Gastrocnemius medialis (tissue), 4 donors: ENCODE measurements around the gene FMN2.

ENCODE experiments used
- CTCF ChIP-seq, 5 experiments: fragments of 450-650 bp in 3 of 5; fragments of 200-600 bp in 2 of 5; sonication (generic) in 2 of 5; IDR thresholded peaks in 4 of 5; conservative IDR thresholded peaks in 1 of 5; 1 replicate in 4 of 5; 2 replicates in 1 of 5; pipeline ENCODE4 v1.5.1; 2016 to 2019; ENCODE audit warnings: antibody characterized with exemption in 5 of 5, mild to moderate bottlenecking in 3 of 5, moderate library complexity in 3 of 5
- POLR2A ChIP-seq, 2 donors: fragments of 450-650 bp; IDR thresholded peaks; one replicate each; pipeline ENCODE4 v1.6.1; 2017; ENCODE audit warnings: antibody characterized with exemption in 2 of 2, mild to moderate bottlenecking in 2 of 2, moderate library complexity in 2 of 2

DNA sequence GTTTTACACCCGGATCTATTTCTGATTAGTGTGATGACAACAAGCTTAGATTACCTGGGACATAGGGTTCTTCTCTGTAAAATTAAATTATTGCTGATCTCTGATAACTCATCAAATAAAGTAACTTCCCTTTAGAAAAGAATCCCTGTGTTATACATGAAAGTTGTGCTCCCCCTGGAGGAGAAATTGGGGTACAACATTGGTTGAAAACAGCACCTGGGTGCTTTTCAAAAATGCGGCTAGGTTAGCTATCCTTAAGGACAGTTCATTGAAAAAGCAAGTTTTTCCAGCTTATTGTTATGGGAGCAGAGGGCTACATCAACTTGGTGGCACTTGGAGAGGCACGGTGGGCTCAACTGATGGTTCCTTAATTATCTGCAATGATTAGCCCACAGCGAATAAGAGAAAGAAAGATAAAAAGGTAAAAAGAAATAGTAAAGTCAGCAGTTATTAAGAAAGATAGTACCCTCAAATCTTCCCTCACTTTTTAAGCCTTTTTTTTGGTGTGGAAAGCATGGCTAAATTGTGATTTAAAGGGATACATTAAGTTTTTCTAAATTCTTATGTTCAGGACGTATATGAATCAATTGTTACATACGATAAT is 97.8 kb downstream of the FMN2 start:
- TF ChIP-seq CTCF (IDR thresholded peaks at IDR 0.05 in 4 of 5, conservative IDR thresholded peaks at IDR 0.05 in 1 of 5) (peak in 2 of 5 experiments; percentile 21 to 47), POLR2A (IDR thresholded peaks at IDR 0.05) (no peak)
